ENCODE measurements around the gene DCPS. TPM values are rescaled to one million over a fixed set of nuclear protein-coding genes. Genes with fewer than 3 reads are reported as not detected.
"Not testable (repeated sequence)": the region's sequence is repeated elsewhere in the genome, so short reads cannot be mapped to it uniquely, and the experiment has no call there.

The DCPS gene
- total RNA-seq, 1 donor from 2014 or later = 40.4 TPM

- H3K36me3 Mint-ChIP-seq (ENCODE audit: low read depth); intact Hi-C loops (cut with micrococcal nuclease); H3K4me3 Mint-ChIP-seq; DNase-seq (ENCODE audit: low spot score); H3K9me3 Mint-ChIP-seq; H3K27ac Mint-ChIP-seq; H3K4me1 Mint-ChIP-seq (ENCODE audit: low read depth); H3K27me3 Mint-ChIP-seq (ENCODE audit: insufficient read depth): not testable (repeated sequence)
These were observed 90.8 kb downstream of the DCPS start for GRCh38 chr11:126394634-126395072.

Other genes starting within 250 kb of the DCPS start
- 1.3 and 1.8 TPM in 2 replicates for gene CDON, start 241.2 kb upstream of the DCPS start, total RNA-seq
- 49.2 and 49.8 TPM in 2 replicates for gene RPUSD4, start 92.4 kb upstream of the DCPS start, total RNA-seq
- 13.2 and 16.4 TPM in 2 replicates for gene FAM118B, start 92.3 kb upstream of the DCPS start, total RNA-seq
- gene SRPRA, start 35.2 kb upstream of the DCPS start, total RNA-seq = 194 and 195 TPM in 2 replicates
- 52.9 and 56.5 TPM in 2 replicates for gene FOXRED1, start 34.9 kb upstream of the DCPS start, total RNA-seq
- gene TIRAP, start 21.0 kb upstream of the DCPS start, total RNA-seq = 13.0 and 15.0 TPM in 2 replicates
- 13.2 and 14.1 TPM in 2 replicates for gene ST3GAL4, start 51.6 kb downstream of the DCPS start, total RNA-seq

All from activated T-helper 1 cell treated with anti-CD3 and anti-CD28 coated beads, Interleukin-12 subunit alpha, Interleukin-12 subunit beta, Interleukin-2, Interleukin-4 antibody, amounts not matched to agents 30 ng/mL and 10 ng/mL and 1 ng/mL, durations not matched to agents 14 hours and 24 hours and 36 hours (primary cell).